Ecto neural progenitor cell (in vitro differentiated cells): ENCODE results near the gene RAPGEF3.

Experiments
- DNase-seq: peaks from one replicate; pipeline ENCODE4 v3.0.0-alpha.2; 2018; ENCODE audit warnings: low spot score

Gene RAPGEF3

DNA sequence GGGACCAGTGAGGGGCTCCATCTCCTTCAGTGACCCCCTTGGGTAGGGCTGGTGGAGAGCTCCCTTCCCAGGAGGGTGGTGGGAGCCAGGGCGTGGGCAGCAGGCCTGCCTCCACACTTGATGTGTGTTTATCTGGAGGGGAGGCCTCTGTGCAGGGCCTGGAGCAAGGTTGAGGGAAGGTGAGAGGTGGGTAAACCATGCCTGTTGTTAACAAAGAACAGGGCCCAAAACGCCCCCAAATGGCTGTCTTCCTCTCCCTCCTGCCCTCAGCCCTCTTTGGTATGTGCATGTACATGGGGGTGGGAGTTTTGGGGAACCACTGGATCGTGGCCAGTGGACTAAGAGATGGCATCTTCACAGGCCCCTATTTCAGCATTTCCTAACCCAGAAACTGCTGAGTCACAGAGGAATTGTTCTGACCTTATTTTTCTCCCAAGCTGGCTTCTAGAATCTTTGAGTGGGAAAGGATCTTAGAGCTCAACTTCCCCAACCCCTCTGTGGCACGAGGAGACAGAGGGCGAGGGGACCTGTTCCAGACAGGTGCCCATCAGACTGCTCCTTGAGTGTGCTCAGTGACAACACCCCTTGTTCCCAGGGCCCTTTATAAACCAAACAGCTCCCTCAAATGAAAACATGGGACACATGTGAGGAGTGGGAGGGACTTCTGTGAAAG lies 17.9 kb upstream of the RAPGEF3 start:
- no peak for DNase-seq

DNA sequence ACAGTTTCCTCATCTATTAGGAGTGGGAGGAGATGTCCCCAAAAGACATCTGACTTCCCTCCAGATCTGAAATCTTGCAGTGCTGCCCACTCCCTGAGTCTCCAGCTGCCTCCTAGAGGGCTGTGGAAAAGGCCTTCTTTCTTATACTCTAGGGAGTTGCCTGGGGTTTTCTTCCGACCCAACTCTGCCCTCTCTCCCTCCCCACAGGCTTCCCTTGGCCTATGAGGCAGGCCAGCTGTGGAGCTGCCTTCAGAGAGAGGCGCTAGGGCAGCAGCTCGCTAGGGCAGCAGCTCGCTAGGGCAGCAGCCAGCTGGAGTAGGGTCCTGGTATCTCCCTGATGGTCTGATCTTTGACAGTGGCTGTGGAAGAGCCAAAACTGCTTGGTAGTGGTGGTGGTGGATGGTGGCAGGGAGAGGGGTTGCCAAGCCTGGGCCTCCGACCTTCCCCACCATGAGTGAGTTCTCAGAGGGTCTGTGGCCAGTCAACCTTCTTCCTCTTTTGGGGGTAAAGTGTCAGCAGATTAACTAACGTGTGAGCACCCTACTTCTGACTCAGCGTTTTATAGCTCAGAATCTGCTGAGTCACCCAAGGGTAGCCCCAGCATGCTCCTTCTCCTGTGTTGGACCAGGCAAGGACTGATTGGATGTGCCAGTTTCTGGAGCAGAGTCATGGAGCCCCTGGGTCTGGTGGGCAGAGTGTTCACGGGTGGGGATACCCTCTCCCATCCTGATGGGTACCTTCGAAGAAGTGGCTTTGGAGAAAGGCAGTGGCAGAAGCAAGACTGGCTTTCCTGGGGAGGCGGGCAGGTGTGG lies 16.6 kb upstream of the RAPGEF3 start:
- DNase-seq = no peak

DNA sequence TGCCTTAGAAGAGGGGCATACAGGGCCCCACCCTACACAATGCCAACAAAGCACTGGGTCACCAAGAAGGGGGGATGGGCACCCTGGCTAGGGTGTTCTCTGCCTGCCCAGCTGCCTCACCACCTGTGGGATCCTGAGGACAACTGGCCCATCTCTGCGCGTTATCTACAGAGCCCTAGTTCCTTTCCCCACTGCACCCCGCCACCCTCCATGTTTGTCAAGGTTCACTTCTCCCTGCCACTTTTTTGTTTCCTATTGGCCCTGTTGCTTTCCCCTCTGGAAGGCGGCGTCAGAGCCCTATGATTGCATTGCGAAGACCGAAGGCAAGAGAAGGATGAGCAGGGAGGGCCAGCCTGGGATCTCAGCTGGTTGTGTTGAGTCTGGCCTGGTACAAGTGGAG lies 16.0 kb upstream of the RAPGEF3 start:
- DNase-seq = no peak

DNA sequence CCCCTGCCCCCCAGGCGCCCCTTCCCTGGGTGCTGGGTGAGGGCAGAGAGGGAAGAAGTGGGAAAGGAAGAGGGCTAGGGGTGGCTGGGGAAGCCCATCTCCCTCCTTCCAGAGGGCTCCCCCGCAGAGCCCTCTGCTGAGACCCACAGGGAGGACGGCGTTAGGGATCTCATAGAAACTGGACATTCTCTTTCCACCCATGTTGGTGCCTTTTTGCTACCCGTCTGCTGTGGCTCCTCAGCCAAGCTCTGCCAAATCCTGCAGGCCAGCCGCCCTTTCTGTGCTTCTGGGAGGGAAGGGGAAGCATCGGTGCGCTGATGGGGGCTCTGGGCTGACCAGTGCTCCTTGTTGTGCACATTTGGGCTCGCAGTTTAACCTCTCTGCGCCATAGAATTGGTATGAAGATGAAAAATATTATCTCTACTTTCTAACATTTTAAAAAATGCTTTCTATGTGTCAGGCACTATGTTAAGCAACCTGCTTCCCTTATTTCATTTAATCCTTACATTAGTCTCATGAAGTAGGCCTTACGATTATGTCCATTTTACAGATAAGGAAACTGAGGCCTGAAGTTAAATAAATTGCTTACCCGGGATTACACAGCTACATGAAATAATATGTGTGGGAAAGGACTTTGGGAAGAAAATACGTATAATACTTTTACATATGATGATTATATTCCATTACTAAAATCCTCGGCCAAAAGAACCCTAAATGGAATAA lies 15.3 kb upstream of the RAPGEF3 start:
- DNase-seq = no peak

DNA sequence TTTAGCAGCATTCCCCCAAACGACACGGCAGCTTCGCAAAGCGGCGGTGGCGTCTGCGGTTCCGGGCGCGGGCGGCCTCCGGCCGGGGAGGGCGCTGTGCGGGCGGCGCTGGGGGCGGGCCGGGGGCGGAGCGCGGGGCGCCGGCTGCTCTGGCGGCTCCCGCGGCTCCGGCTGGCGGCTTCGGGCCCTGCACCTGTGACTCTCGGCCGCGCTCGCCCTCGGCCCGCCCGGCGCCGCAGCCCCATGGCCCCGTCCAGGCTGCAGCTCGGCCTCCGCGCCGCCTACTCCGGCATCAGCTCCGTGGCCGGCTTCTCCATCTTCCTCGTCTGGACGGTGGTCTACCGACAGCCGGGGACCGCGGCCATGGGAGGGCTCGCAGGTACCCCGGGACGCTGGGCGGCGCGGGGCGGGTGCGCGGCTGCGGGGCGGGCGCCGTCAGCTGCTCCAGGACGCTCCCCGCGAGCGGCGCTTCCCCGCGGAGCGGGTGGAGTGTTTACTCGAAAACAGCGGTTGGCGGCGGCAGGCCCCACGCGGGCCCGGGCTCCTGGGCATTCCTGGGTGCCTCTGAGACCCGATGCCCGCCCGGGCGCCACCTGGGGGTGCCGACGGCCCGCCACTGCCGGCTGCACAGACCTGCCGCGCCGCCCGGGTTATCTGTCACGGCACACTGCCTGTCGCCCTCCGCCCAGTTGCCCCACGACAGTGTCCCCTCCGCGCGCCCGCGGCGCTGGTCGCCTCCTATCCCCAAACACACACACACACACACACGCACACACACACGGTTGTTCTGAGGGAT lies 14.6 kb upstream of the RAPGEF3 start, which contains the start of gene SLC48A1:
TSS of gene SLC48A1 (plus strand) at position 177 of the 796 bp plus-strand sequence. CDS start at position 244, 67 bp downstream.
- peak; percentile 89 for DNase-seq

DNA sequence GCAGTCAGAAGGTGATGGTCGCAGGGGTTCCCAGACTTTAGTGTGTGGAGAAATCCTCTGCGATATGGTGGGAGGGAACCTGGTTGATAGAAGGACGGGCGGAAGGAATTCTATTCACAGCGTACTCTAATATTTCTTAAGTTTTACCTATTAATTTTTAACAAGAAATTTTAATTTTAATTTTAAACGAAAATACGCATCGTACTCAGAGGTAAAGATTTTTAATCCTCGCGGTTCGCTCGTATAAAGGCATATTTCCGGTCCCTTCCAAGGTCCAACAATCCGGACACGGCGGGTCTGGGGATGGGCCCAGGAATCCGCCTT lies 14.0 kb upstream of the RAPGEF3 start:
- DNase-seq = no peak

DNA sequence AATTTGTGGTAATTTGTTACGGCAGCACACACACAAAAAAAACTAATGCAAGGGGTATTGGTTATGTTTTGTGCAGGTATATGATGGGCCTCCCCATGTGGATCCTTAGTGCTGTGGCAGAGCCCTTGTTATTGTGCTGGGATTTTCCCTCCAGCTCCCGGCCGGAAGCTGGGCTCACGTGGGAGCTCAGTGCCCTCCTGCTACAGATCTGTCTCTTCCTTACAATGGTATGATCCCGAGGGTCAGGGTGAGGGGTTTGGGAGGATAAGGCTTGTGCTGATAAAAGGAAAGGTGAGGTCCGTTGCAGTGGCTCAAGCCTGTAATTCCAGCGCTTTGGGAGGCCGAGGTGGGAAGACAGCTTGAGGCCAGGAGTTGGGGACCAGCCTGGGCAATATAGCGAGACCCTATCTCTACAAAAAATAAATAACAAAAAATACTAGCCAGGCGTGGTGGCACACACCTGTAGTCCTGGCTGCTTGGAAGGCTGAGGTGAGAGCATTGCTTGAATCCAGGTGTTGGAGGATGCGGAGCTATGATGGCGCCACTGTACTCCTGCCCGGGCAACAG lies 13.5 kb upstream of the RAPGEF3 start:
- no peak for DNase-seq

DNA sequence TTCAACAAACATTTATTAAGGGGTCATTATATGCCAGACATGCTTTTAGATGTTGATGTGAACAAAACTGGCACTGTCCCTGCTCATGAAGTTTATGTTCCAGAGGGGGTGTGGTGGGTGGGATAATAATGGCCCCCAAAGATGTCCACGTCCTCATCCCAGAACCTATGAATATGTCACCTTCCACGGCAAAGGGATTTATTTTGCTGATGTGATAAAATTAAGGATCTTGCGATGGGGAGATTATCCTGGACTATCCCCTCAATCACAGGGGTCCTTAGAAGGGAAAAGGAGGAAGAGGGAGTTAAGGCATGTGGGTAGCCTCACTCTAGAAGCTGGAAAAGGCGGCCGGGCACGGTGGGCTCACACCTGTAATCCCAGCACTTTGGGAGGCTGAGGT lies 12.6 kb upstream of the RAPGEF3 start:
- no peak for DNase-seq

DNA sequence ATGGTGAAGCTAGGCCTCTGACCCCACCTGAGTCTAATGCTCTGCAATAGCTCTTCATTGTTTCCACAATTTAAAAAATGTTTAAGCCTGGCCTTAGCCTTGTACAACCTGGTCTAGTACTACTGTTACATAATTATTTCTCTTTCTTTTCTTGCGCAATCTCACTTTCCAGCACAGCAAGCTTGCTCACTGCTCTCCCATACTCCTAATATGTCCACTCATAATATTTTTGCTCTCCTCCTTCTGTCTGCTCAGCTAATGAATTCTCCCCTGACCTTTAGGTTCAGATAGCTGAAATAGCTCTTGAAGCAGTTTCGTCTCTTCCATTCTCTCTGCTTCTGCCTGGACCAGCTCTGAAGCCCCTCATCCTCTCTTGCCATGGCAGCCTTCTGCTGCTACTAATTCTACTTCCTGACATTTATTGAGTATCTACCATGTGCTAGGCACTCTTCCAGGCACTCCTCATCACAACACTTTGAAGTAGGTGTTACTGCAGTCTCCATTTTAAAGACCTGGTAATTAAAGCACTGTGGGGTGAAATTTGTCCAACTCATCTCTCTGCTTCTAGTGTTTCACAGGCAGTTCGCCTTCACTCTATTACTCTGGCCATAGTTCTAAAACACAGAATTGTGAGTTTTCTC lies 11.5 kb upstream of the RAPGEF3 start:
- DNase-seq = no peak

DNA sequence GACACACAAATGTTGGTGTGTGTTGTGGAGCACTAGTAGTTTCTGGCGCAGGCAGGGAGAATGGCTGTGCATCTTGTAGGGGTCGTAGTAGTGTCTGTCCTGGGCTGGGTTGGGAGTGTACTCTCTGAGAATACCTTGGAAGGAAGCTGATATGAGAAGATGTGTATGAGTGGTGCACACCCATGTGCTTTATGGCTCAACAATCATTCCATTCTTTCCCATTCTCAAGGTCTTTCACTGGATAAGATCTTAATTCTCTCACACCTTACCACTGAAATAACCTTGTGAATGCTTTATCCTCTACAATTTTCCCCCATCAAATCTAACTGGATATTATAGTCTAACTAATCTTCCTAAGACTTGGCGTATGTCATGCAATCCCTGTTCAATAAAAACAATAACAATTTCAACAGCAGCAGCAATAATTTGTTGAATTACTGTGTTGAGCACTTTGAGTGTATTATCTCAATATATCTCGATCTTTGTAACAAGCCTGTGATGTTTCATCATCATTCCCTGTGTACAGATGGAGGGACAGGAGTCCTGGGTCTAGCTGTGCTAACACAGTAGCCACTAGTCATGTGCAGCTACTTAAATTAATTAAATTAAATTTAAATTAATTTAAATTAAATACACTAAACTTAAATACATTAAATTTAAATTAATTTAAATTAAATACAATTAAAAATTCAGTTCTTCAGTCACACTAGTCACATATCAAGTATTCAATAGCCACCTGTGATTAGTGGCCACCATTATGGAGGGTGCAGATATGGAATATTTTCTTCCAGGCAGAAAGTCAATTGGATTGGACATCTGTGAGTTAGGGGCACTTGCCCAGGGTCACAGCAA lies 10.8 kb upstream of the RAPGEF3 start:
- DNase-seq = no peak

DNA sequence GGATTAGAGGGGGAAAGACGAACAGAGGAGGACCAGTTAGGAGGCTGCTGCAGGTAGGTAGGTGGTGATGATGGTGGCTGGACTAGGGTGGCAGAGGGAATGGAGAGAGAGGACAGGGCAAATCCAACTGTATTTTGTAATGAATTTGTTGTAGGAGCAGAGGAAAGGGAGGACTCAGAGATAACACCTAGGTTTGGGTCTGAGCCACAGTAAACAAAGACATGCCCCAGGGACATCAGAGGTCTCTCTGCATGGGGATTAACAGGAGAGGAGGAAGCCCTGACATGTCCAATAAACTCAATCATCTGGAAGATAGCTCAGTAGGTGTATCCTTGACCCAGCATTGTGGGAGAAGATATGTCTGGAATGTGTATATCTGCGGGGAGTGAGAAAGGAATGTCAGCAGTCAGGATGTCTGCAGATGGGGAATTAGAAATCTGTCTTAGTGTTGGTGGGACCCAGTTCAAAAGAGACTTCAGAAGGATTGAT lies 9.7 kb upstream of the RAPGEF3 start:
- no peak for DNase-seq

DNA sequence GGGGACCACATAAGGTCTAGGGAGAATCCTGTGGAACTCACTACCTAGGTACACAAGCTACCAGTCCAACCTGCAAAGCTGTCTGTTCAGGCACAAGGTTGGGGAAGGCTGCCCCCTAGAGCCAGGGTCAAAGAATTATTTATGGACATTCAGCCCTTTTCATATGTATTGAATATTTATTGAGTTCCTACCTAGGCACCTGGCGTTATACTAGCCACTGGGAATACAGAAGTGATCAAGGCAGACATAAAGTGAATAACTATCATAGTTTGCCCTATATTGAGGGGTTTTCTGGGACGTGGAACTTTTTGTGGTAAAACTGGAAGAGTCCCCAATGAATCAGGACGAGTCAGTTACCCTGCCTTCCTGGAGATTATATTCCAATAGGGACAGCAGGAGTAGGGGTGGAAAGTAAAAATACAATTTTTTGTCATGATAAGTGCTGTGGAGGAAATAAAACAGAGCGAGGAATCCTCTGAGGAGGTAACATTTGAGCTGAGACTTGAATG lies 8.6 kb upstream of the RAPGEF3 start:
- DNase-seq = peak; percentile 73

DNA sequence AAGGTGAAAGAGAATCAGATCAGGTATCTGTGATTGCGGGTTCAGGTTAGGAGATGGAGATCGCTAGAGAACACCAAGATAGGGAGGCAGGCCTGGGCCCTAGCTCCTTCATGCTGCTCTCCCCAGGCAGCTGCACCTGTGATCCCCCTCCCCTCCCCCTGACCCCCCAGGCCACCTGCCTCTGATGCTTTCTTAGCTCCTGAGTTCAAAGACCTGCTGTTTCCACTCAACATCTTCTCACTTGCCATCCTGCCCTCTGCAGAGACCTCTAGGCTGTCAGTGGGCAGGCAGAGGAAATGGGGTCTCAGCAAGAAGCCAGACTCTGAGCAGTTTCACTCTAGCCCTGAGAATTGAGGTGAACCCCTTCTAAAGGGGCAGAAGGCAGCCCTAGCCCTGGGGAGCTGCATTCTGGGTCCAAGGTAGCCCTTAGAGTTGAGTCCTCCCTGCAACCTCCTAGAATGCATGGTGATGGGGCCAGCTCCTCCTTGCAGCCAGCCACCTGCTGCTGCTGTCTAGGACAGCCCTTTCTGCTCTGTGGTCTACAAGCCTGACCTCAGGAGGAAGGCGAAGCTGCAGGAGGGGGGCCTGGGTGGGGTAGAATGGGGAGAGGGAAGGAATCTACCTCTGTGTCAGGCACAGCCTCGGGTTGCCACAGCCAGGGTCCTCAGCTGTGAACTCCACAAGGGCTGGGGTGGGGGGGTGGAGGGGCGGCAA lies 8.0 kb upstream of the RAPGEF3 start:
- DNase-seq = no peak

DNA sequence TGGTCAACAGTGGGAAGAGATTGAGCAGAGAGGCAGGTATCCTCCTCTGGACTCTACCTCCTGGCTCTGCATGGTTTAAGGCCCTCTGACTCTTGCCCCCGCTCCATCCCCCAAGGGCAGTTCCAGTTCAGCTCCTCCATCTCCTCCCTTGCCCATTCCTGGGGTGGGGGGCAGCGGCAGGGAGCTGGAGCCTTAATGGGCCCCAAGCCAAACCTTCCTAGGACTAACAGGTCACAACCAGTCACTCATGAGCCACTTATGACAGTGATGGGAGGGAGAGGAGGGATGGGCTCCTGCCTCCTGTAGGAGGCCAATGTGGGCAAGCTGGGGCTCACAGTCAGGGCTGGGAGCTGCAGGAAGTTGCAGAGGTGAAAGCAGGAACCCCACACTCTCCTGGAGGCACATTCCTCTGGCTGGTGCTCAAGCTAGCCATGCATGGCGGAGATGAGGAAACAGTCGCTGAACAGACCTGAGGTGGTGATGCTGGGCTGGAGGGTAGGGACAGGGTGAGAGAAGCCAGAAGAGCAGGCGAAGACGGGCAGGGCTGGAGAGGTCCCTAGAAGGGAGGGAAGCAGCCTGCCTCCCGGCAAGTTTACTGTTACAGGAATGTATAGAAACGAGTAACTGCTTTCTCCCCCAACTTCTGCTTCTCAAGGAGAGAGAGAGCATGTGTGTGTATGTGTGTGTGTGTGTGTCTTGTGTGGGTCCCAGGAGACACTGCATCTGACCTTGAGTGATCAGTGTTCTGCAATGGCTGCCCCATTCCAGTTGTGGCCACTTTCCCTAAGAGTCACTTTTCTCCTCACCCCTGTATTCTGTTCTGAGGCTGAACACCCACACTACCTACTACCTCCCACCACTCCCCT lies 5.0 kb upstream of the RAPGEF3 start:
- DNase-seq = no peak

DNA sequence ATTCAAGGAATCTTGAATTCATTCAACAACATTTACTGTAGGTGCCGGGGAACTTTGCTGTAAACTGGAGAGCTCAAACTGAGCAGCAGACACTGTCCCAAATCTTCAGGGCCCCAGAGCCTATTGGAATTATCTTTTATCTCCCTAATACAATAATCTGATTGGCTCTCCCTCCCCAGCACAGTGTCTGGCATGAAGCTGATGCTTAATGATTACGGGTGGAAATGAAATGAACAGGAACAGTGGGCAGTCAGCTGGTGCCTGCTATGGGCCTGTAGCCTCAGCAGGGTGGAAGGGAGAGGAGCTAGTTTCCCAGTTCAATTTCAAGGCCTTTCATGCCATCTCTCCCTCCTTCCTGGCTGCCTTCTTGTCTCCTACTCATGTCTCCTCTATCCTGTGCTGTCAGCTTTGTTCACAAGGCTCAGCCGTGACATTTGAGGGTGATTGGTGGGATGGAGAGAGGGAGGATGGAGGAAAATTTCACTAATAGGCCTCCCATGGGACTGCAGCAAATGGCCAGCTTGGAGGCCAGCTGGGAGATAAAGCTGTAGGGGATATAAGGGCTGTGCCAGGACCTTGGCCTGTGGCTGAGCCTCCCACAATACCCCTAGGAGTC lies 4.3 kb upstream of the RAPGEF3 start:
- no peak for DNase-seq

DNA sequence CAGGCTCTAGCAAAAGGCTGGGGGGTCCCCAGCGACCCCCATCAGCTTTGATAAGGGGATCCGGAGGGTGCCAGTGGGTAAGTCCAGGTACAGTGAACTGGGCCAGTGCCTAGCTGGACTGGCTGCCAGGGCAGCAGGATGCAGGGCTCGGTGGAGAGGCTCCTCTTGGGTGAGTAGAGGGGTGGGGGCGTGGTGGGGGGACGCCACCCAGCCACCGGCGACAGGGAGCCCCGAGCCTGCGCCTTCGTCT lies 171 bp downstream of the RAPGEF3 start:
- no peak for DNase-seq

DNA sequence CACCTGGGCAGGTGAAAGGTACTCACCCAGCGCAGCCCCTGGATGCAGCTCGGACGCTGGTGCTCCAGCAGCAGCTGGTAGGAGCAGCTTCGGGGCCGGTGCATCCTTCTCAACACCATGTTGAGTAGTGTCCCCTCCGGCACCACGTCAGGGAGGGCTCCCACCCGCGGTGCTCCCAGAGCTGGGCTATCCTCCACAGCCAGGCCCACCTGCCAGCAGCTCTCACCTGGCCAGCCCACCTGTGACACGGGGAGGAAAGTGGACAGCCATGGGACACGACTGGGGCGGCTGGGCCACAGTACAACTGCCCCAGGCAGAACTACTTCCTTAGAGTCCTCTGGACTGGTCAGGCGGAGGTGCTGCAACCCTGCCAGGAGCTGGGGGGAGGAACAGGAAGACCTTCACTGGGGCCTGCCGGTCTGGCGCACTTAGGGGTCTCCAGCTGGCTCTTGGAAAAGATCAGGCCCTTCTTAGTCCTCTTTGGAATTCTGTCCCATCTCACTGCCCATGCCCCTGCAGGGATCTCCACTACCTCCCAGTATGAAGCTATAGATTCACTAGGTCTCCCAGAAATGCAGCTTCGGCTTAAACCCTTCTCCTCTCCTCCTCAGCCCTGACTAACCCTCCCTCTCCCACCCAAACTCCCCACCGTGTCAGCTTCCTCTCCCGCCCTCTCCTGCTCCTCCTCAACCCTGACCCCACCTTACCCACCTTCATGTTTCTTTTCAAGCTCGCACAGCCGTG lies 668 bp downstream of the RAPGEF3 start:
- no peak for DNase-seq
